Sigmoid colon (tissue), 7 donors: ENCODE results near the gene FBXW11. TPM values are rescaled to one million over a fixed set of nuclear protein-coding genes. Genes with fewer than 3 reads are reported as not detected.

Experiments used
- DNase-seq: peaks from one replicate; pipeline ENCODE4 v3.0.0-alpha.2; 2019
- H3K27ac ChIP-seq, 4 donors: fragments of 200-600 bp; sonication (generic); one replicate each; pipeline ENCODE4 v1.5.1; 2016 to 2019; ENCODE audit warnings: mild to moderate bottlenecking in 1 of 4
- H3K27me3 ChIP-seq, 3 donors: fragments of 200-600 bp; sonication (generic); one replicate each; pipeline ENCODE4 v1.5.1; 2019; ENCODE audit warnings: mild to moderate bottlenecking in 1 of 3
- H3K36me3 ChIP-seq, 4 donors: fragments of 200-600 bp; sonication (generic); one replicate each; pipeline ENCODE4 v1.5.1; 2016 to 2019
- H3K4me1 ChIP-seq, 4 donors: fragments of 200-600 bp; sonication (generic); one replicate each; pipeline ENCODE4 v1.5.1; 2017 to 2019
- H3K4me3 ChIP-seq, 4 donors: fragments of 200-600 bp; sonication (generic); one replicate each; pipeline ENCODE4 v1.5.1; 2017 to 2019; ENCODE audit warnings: mild to moderate bottlenecking in 2 of 4, moderate library complexity in 1 of 4
- H3K9me3 ChIP-seq, 4 donors: fragments of 200-600 bp in 3 of 4; sonication (generic) in 3 of 4; one replicate each; pipeline versions ENCODE4 v1.5.1 to v1.6.1; 2013 to 2019
- EP300 ChIP-seq, 4 donors: sonication (generic); formaldehyde crosslinking; IDR thresholded peaks; one replicate each; pipeline ENCODE4 v1.6.1; 2017; ENCODE audit warnings: antibody characterized with exemption in 4 of 4
- POLR2A ChIP-seq, 2 donors: fragments of 450-650 bp; IDR thresholded peaks; one replicate each; pipeline ENCODE4 v1.6.1; 2016; ENCODE audit warnings: antibody characterized with exemption in 2 of 2, mild to moderate bottlenecking in 2 of 2, moderate library complexity in 2 of 2
- POLR2AphosphoS5 ChIP-seq, 4 donors: sonication (generic); formaldehyde crosslinking; IDR thresholded peaks; one replicate each; pipeline ENCODE4 v1.6.1; 2017; ENCODE audit warnings: antibody characterized with exemption in 4 of 4
- WGBS, 2 donors: extraction: QIAGEN DNeasy Blood & Tissue Kit; methylation state at CpG; one replicate each; pipeline ENCODE4 v1.1.7; 2013; 5-methylcytosine and 5-hydroxymethylcytosine counted together
- intact Hi-C: fragments of 100-400 bp; cut with DNase I; formaldehyde crosslinking; loops from one replicate; pipeline ENCODE4 v1.15.1; 2023
- polyA plus RNA-seq, 3 donors: library from polyadenylated mRNA; stranded (reverse); fragments of 200-250 nt; gene quantifications; one replicate each; pipeline ENCODE4 v1.2.3, GENCODE V29; 2013
- total RNA-seq, 4 donors: library from RNA; depleted of rRNA; stranded (reverse); fragments of >200 nt; gene quantifications; one replicate each; pipeline ENCODE4 v1.1.0, GENCODE V29; 2016
- TF ChIP-seq, protein P1 (sequence below), 4 experiments: fragments of 450-650 bp in 3 of 4; fragments of 200-600 bp in 1 of 4; IDR thresholded peaks; one replicate each; pipeline ENCODE4 v1.5.1; 2016 to 2019; ENCODE audit warnings: antibody characterized with exemption in 4 of 4, mild to moderate bottlenecking in 3 of 4, moderate library complexity in 2 of 4
- donor health status: healthy with polysubstance abuse.
- donor health status: Bipolar disorder and iron deficiency.
- donor health status: healthy.

The FBXW11 gene
- total and polyA plus RNA-seq, 7 donors: 14.4 to 67.1 (median 42.9) TPM

- Histone ChIP-seq H3K36me3 (peaks cover 0 to 75% (median 24%) of the 10 kb centered on the region in 4 donors), H3K4me1 (no peaks in the 10 kb centered on the region), H3K4me3 (no peak overlapping the region), H3K27ac (no peak overlapping the region), H3K9me3 (no peaks in the 10 kb centered on the region), H3K27me3 (no peaks in the 10 kb centered on the region)
- no peak for DNase-seq
- intact Hi-C loops: no loop called here
- TF ChIP-seq, protein P1, sequence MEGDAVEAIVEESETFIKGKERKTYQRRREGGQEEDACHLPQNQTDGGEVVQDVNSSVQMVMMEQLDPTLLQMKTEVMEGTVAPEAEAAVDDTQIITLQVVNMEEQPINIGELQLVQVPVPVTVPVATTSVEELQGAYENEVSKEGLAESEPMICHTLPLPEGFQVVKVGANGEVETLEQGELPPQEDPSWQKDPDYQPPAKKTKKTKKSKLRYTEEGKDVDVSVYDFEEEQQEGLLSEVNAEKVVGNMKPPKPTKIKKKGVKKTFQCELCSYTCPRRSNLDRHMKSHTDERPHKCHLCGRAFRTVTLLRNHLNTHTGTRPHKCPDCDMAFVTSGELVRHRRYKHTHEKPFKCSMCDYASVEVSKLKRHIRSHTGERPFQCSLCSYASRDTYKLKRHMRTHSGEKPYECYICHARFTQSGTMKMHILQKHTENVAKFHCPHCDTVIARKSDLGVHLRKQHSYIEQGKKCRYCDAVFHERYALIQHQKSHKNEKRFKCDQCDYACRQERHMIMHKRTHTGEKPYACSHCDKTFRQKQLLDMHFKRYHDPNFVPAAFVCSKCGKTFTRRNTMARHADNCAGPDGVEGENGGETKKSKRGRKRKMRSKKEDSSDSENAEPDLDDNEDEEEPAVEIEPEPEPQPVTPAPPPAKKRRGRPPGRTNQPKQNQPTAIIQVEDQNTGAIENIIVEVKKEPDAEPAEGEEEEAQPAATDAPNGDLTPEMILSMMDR (IDR thresholded peaks at IDR 0.05): no peak
- TF ChIP-seq POLR2AphosphoS5 (IDR thresholded peaks at IDR 0.05): no peak
- TF ChIP-seq POLR2A (IDR thresholded peaks at IDR 0.05): no peak
- no peak for TF ChIP-seq EP300 (IDR thresholded peaks at IDR 0.05)
- 89 to 90% methylated on average over 2 of the region's 2 CpGs for WGBS, 2 donors
Measured at GRCh38 chr5:171874234-171874633, 132.2 kb downstream of the FBXW11 start.

- peaks cover 0 to 88% (median 22%) of the 10 kb centered on the region in 4 donors for H3K36me3 ChIP-seq
- intact Hi-C loops: no loop called here
- no peak overlapping the region for H3K27ac ChIP-seq
- no peaks in the 10 kb centered on the region for H3K4me1 ChIP-seq
- H3K9me3 ChIP-seq: no peaks in the 10 kb centered on the region
- 95 to 96% methylated on average over 5 of the region's 5 CpGs for WGBS, 2 donors
- no peak for DNase-seq
- H3K4me3 ChIP-seq: no peak overlapping the region
- TF ChIP-seq, protein P1 (IDR thresholded peaks at IDR 0.05): no peak
- TF ChIP-seq EP300 (IDR thresholded peaks at IDR 0.05) (no peak), POLR2AphosphoS5 (IDR thresholded peaks at IDR 0.05) (no peak), POLR2A (IDR thresholded peaks at IDR 0.05) (no peak)
- H3K27me3 ChIP-seq: no peaks in the 10 kb centered on the region
Measured at GRCh38 chr5:171872666-171873065, 133.8 kb downstream of the FBXW11 start.

- Histone ChIP-seq H3K4me1 (no peaks in the 10 kb centered on the region), H3K27ac (no peak overlapping the region), H3K9me3 (no peaks in the 10 kb centered on the region), H3K4me3 (no peak overlapping the region), H3K36me3 (peaks cover 0 to 88% (median 17%) of the 10 kb centered on the region in 4 donors), H3K27me3 (no peaks in the 10 kb centered on the region)
- intact Hi-C loops: no loop called here
- DNase-seq: no peak
- TF ChIP-seq POLR2A (IDR thresholded peaks at IDR 0.05) (no peak), POLR2AphosphoS5 (IDR thresholded peaks at IDR 0.05) (no peak), EP300 (IDR thresholded peaks at IDR 0.05) (no peak)
- TF ChIP-seq, protein P1 (IDR thresholded peaks at IDR 0.05): no peak
- WGBS, 2 donors: 22 to 64% methylated on average over 1 of the region's 1 CpG
Measured at GRCh38 chr5:171871711-171872110, 134.7 kb downstream of the FBXW11 start.

DNA sequence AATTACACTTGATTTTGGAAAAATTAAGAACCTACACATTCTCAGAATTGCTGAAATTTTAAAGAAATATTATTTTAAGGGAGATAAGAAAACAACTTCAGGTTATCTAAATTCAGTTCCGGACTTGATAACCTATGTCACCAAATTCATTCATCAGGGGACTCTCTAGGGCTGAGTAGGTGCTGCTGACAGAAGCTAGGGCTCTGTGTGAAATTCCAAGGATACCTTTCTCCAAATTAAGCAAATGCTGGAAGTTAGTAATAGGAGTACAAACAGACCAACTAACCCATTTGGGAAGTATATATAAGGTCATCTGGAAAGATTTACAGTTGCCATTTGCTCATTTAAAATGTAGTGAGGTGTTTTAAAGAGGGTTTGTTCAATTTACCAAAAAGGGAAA is 136.5 kb downstream of the FBXW11 start:
- Histone ChIP-seq H3K36me3 (peaks cover 0 to 73% (median 1%) of the 10 kb centered on the region in 4 donors), H3K27me3 (no peaks in the 10 kb centered on the region), H3K9me3 (no peaks in the 10 kb centered on the region), H3K4me1 (no peaks in the 10 kb centered on the region), H3K27ac (no peak overlapping the region), H3K4me3 (no peak overlapping the region)
- TF ChIP-seq POLR2A (IDR thresholded peaks at IDR 0.05) (no peak), EP300 (IDR thresholded peaks at IDR 0.05) (no peak), POLR2AphosphoS5 (IDR thresholded peaks at IDR 0.05) (no peak)
- TF ChIP-seq, protein P1 (IDR thresholded peaks at IDR 0.05): no peak
- no peak for DNase-seq
- 88 to 98% methylated on average over 1 of the region's 1 CpG for WGBS, 2 donors
- intact Hi-C loops: no loop called here

DNA sequence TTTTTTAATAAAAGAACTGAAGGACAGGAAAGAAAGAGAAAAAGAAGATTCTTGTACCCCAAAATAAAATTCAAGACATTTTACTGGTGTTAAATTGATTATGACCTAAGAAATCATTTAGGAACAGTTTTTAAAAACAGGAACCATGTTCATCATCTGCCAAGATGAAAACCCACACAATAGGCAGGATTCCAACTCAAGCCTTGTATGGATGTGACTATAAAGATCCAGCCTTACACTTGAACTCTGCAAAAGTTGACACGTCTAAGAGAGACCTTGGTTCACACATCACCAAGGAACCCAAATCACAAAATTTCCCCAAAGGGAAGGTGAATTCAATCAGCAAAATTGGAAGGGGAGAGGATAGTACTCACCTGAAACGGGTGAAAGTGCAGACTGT is 138.2 kb downstream of the FBXW11 start:
- Histone ChIP-seq H3K27ac (no peak overlapping the region), H3K36me3 (peaks cover 0 to 73% (median 0%) of the 10 kb centered on the region in 4 donors), H3K9me3 (no peaks in the 10 kb centered on the region), H3K4me1 (peaks cover 0 to 8% (median 0%) of the 10 kb centered on the region in 4 donors), H3K27me3 (no peaks in the 10 kb centered on the region), H3K4me3 (no peak overlapping the region)
- DNase-seq: no peak
- intact Hi-C loops: no loop called here
- WGBS, 2 donors: 87 to 94% methylated on average over 2 of the region's 2 CpGs
- no peak for TF ChIP-seq EP300 (IDR thresholded peaks at IDR 0.05)
- TF ChIP-seq POLR2AphosphoS5 (IDR thresholded peaks at IDR 0.05): no peak
- TF ChIP-seq, protein P1 (IDR thresholded peaks at IDR 0.05): no peak
- no peak for TF ChIP-seq POLR2A (IDR thresholded peaks at IDR 0.05)
